IMR-90 (cell line): ENCODE measurements around the gene RNF144A.

Experiments used
- BHLHE40 ChIP-seq: fragments of 150-350 bp; IDR thresholded peaks from 2 replicates; pipeline ENCODE4 v1.6.1; 2016; ENCODE audit warnings: mild to moderate bottlenecking, low read depth, low read length
- CEBPB ChIP-seq: IDR thresholded peaks from 2 replicates; pipeline ENCODE4 v1.6.1; 2012; ENCODE audit warnings: low read depth, low read length, improper control_type of control experiment
- CHD1 ChIP-seq: IDR thresholded peaks from 2 replicates; pipeline ENCODE4 v1.6.1; 2012; ENCODE audit warnings: low read depth, low read length, improper control_type of control experiment
- CTCF ChIP-seq: conservative IDR thresholded peaks from 2 replicates; pipeline ENCODE4 v1.5.1; 2012; ENCODE audit warnings: mild to moderate bottlenecking, low read depth, low read length, improper control_type of control experiment
- ELK1 ChIP-seq: fragments of 150-350 bp; IDR thresholded peaks from 2 replicates; pipeline ENCODE4 v1.6.1; 2016; ENCODE audit warnings: low read depth, mild to moderate bottlenecking, low read length, moderate library complexity, borderline replicate concordance
- FOS ChIP-seq: fragments of 150-350 bp; IDR thresholded peaks from 2 replicates; pipeline ENCODE4 v1.6.1; 2016; ENCODE audit warnings: low read depth, low read length
- MAZ ChIP-seq: IDR thresholded peaks from 2 replicates; pipeline ENCODE4 v1.6.1; 2012; ENCODE audit warnings: low read depth, mild to moderate bottlenecking, low read length, improper control_type of control experiment, moderate library complexity, borderline replicate concordance
- MXI1 ChIP-seq: IDR thresholded peaks from 2 replicates; pipeline ENCODE4 v1.6.1; 2012; ENCODE audit warnings: low read depth, mild to moderate bottlenecking, low read length, moderate library complexity, borderline replicate concordance
- POLR2A ChIP-seq: IDR thresholded peaks from 2 replicates; pipeline ENCODE4 v1.6.1; 2012; ENCODE audit warnings: mild to moderate bottlenecking, low read depth, low read length
- RAD21 ChIP-seq: IDR thresholded peaks from 2 replicates; pipeline ENCODE4 v1.6.1; 2012; ENCODE audit warnings: low read length, improper control_type of control experiment
- RCOR1 ChIP-seq: IDR thresholded peaks from 2 replicates; pipeline ENCODE4 v1.6.1; 2012; ENCODE audit warnings: mild to moderate bottlenecking, low read length, improper control_type of control experiment; ENCODE audit not compliant: insufficient replicate concordance
- RFX5 ChIP-seq: IDR thresholded peaks from 2 replicates; pipeline ENCODE4 v1.8.0; 2012; ENCODE audit warnings: low read depth, mild to moderate bottlenecking, low read length, moderate library complexity
- SMC3 ChIP-seq: fragments of 150-350 bp; IDR thresholded peaks from 2 replicates; pipeline ENCODE4 v1.6.1; 2016; ENCODE audit warnings: low read depth, mild to moderate bottlenecking, antibody characterized with exemption, low read length, moderate library complexity
- USF2 ChIP-seq: fragments of 150-350 bp; IDR thresholded peaks from 2 replicates; pipeline ENCODE4 v1.6.1; 2017; ENCODE audit warnings: mild to moderate bottlenecking, antibody characterized with exemption, low read length, low read depth

- TF ChIP-seq USF2 (no peak), RAD21 (no peak), RCOR1 (no peak), SMC3 (no peak), CHD1 (no peak), RFX5 (no peak), CTCF (no peak), CEBPB (no peak), POLR2A (no peak), FOS (no peak), MXI1 (no peak), MAZ (no peak), ELK1 (no peak), BHLHE40 (no peak)
Measured at GRCh38 chr2:7043690-7044089, 126.5 kb downstream of the RNF144A start.
